Pancreas (tissue), 10 donors: ENCODE measurements around the gene NPHS2. TPM values are rescaled to one million over a fixed set of nuclear protein-coding genes. Genes with fewer than 3 reads are reported as not detected.

ENCODE experiments used
- ATAC-seq, 4 donors: fragments of 200-7000 bp; cut with Tn5 transposase; one replicate each; pipeline versions ENCODE4 v1.8.0 to v1.9.1; 2020; ENCODE audit warnings: mild to moderate bottlenecking in 4 of 4, moderate library complexity in 4 of 4
- DNase-seq, 6 donors: peaks; one replicate each; pipeline ENCODE4 v3.0.0-alpha.2; 2020
- FAIRE-seq: peaks from 2 replicates; lab custom pipeline; 2012; peaks lifted over from hg19 to GRCh38; lab: Jason Lieb, UNC
- H3K27ac ChIP-seq, 4 donors: fragments of 200-600 bp; sonication (generic); 1 replicate in 3 of 4; 2 replicates in 1 of 4; pipeline versions ENCODE4 v1.5.0 to v1.8.0; 2020
- H3K27me3 ChIP-seq, 4 donors: fragments of 200-600 bp; one replicate each; pipeline ENCODE4 v1.8.0; 2021
- H3K36me3 ChIP-seq, 3 donors: fragments of 200-600 bp; sonication (generic) in 1 of 3; one replicate each; pipeline versions ENCODE4 v1.5.0 to v1.8.0; 2020 to 2021
- H3K4me1 ChIP-seq, 3 donors: fragments of 200-600 bp; one replicate each; pipeline ENCODE4 v1.8.0; 2021
- H3K4me3 ChIP-seq, 4 donors: fragments of 200-600 bp; sonication (generic) in 2 of 4; one replicate each; pipeline versions ENCODE4 v1.5.0 to v1.8.0; 2020 to 2021
- H3K9me3 ChIP-seq, 4 donors: fragments of 200-600 bp; one replicate each; pipeline ENCODE4 v1.8.0; 2021
- WGBS, 2 donors: extraction: QIAGEN DNeasy Blood & Tissue Kit; methylation state at CpG; one replicate each; pipeline ENCODE4 v1.1.7; 2013; 5-methylcytosine and 5-hydroxymethylcytosine counted together
- intact Hi-C, 3 donors: fragments of 100-400 bp; cut with DNase I; formaldehyde crosslinking; loops; one replicate each; pipeline versions ENCODE4 v1.11.1 to v1.14.2; 2022
- polyA plus RNA-seq, 2 donors: library from polyadenylated mRNA; stranded (reverse); fragments of 200-250 nt; gene quantifications; one replicate each; pipeline ENCODE4 v1.2.3, GENCODE V29; 2013
- total RNA-seq, 6 donors: library from RNA; stranded (reverse); fragmentation: NEBNext Ultra II Directional in 4 of 6; extraction: Animal tissue kit (Norgen Biotek cat#: 25700) in 4 of 6; gene quantifications; one replicate each; pipeline versions ENCODE4 v1.2.1 to v1.2.4, GENCODE V29; 2021 to 2023
- TF ChIP-seq, protein P1 (sequence below), 4 donors: fragments of 200-600 bp; sonication (generic) in 3 of 4; IDR thresholded peaks; one replicate each; pipeline versions ENCODE4 v1.5.0 to v1.8.0; 2021; ENCODE audit warnings: antibody characterized with exemption in 4 of 4
- donor health status: healthy with polysubstance abuse.
- donor health status: DM: no; HTN: no; CAD: no; lungs with moderate emphysema.
- donor health status: DM: no; HTN: no; CAD: no.
- donor health status: control.
- donor health status: control.
- donor health status: Bipolar disorder and iron deficiency.
- donor health status: DM: yes; HTN: yes; CAD: no.
- donor health status: DM: no; HTN: no; CAD: no.
- donor health status: DM: no; HTN: no; CAD: no.
- donor health status: DM: yes; HTN: yes; CAD: no.

The NPHS2 gene
- total and polyA plus RNA-seq, 8 donors = 0.12 TPM; not detected in 7

DNA sequence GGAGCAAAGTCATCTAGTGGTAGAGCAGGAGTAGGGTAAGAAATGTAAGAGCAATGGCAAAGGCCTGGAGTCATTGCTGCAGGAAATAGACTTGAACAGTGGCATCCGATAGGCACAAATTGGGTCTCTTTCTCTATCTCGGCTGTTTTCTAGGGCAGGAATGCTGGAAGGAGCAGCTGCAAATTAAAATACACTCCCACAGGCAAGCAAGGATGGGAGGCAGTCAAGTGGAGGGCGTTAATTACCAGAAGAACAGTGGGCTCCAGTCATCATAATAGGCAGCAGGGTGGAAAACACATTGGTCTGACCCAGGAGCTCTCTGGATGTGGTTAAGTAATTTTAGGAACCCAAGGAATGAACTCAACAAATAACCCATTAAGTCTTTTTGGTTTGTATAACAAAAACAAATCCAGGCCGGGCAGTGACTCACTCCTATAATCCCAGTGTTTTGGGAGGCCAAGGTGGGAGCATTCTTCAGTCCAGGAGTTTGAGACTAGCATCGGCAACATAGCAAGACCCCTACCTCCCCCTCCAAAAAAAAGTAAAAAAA is 8.1 kb upstream of the NPHS2 start:
- peaks cover 0 to 6% (median 0%) of the 10 kb centered on the region in 4 donors for H3K27me3 ChIP-seq
- no peaks in the 10 kb centered on the region for H3K4me1 ChIP-seq
- H3K27ac ChIP-seq = no peak overlapping the region
- no peak for FAIRE-seq
- DNase-seq = no peak
- no peak for ATAC-seq
- no peaks in the 10 kb centered on the region for H3K9me3 ChIP-seq
- TF ChIP-seq, protein P1, sequence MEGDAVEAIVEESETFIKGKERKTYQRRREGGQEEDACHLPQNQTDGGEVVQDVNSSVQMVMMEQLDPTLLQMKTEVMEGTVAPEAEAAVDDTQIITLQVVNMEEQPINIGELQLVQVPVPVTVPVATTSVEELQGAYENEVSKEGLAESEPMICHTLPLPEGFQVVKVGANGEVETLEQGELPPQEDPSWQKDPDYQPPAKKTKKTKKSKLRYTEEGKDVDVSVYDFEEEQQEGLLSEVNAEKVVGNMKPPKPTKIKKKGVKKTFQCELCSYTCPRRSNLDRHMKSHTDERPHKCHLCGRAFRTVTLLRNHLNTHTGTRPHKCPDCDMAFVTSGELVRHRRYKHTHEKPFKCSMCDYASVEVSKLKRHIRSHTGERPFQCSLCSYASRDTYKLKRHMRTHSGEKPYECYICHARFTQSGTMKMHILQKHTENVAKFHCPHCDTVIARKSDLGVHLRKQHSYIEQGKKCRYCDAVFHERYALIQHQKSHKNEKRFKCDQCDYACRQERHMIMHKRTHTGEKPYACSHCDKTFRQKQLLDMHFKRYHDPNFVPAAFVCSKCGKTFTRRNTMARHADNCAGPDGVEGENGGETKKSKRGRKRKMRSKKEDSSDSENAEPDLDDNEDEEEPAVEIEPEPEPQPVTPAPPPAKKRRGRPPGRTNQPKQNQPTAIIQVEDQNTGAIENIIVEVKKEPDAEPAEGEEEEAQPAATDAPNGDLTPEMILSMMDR (IDR thresholded peaks at IDR 0.05) = no peak
- intact Hi-C loops = no loop called here
- H3K36me3 ChIP-seq = no peaks in the 10 kb centered on the region
- no peak overlapping the region for H3K4me3 ChIP-seq
- WGBS, 2 donors = 79 to 88% methylated on average over 5 of the region's 5 CpGs

DNA sequence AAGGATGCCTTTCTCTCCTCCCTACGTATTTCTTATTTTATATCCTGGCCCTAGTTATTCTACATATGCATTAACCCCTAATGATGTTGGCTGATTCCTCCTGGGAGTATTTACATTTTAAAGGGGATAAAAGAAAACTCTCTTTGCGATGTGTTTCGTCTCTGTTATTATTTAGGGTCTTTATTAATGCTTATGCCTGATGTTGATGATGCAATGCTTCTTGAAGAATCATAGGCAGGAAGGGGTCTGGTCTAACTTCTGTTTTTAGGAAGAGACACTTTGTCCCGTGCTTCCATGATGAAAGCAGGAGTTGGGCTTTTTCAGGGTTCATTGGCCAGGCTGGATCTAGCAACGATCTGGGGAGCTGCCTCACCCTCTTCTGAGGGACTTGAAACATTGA is 761 bp upstream of the NPHS2 start:
- no peak for FAIRE-seq
- no peak for ATAC-seq
- intact Hi-C loops = no loop called here
- TF ChIP-seq, protein P1 (IDR thresholded peaks at IDR 0.05) = no peak
- H3K36me3 ChIP-seq = no peaks in the 10 kb centered on the region
- H3K27me3 ChIP-seq = peaks cover 0 to 23% (median 0%) of the 10 kb centered on the region in 4 donors
- no peaks in the 10 kb centered on the region for H3K4me1 ChIP-seq
- H3K4me3 ChIP-seq = no peak overlapping the region
- WGBS, 2 donors = 47 to 48% methylated on average over 5 of the region's 5 CpGs
- no peaks in the 10 kb centered on the region for H3K9me3 ChIP-seq
- no peak for DNase-seq
- H3K27ac ChIP-seq = no peak overlapping the region

DNA sequence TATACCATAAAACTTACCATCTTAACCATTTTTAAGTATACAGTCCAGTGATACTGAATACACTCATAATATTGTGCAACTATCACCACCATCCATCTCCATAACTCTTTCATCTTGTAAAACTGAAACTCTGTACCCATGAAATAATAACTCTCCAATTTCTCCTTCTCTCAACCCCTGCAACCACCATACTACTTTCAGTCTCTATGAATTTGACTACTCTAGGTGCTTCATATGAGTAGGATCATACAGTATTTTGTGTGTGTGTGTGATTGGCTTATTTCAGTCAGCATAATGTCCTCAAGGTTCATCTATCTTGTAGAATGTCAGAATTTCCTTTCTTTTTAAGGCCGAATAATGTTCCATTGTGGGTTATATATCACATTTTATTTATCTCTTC is 17.7 kb downstream of the NPHS2 start:
- DNase-seq = no peak
- WGBS, 2 donors = 75 to 80% methylated on average over 1 of the region's 1 CpG
- H3K27ac ChIP-seq = no peak overlapping the region
- no peaks in the 10 kb centered on the region for H3K4me1 ChIP-seq
- no peaks in the 10 kb centered on the region for H3K9me3 ChIP-seq
- no peaks in the 10 kb centered on the region for H3K27me3 ChIP-seq
- no peaks in the 10 kb centered on the region for H3K36me3 ChIP-seq
- TF ChIP-seq, protein P1 (IDR thresholded peaks at IDR 0.05) = no peak
- H3K4me3 ChIP-seq = no peak overlapping the region
- ATAC-seq = no peak
- intact Hi-C loops = no loop called here
- no peak for FAIRE-seq

DNA sequence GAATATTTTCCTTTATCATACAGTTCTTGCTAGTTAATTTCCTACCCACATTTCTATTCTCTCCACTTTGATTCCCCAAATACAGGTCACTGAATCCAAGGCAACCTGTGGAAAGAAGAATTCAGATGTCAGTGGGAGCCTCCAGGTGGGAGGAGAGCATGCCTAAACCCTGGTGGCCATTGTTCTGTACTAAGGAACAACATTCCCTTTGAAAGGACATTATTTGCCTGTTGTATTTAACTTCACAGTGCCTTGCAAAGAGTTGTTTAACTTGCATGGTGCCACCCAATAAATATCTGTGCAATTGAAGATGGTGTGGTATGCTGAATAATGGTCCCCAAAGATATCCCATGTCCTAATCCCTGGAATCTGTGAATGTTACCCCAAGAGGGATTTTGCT is 21.3 kb downstream of the NPHS2 start:
- intact Hi-C loops = no loop called here
- H3K4me1 ChIP-seq = peaks cover 0 to under 1% (median 0%) of the 10 kb centered on the region in 3 donors
- DNase-seq (no peak), ATAC-seq (no peak), FAIRE-seq (no peak)
- H3K27ac ChIP-seq = no peak overlapping the region
- no peak overlapping the region for H3K4me3 ChIP-seq
- TF ChIP-seq, protein P1 (IDR thresholded peaks at IDR 0.05) = no peak
- no peaks in the 10 kb centered on the region for H3K36me3 ChIP-seq
- H3K9me3 ChIP-seq = no peaks in the 10 kb centered on the region
- H3K27me3 ChIP-seq = no peaks in the 10 kb centered on the region

DNA sequence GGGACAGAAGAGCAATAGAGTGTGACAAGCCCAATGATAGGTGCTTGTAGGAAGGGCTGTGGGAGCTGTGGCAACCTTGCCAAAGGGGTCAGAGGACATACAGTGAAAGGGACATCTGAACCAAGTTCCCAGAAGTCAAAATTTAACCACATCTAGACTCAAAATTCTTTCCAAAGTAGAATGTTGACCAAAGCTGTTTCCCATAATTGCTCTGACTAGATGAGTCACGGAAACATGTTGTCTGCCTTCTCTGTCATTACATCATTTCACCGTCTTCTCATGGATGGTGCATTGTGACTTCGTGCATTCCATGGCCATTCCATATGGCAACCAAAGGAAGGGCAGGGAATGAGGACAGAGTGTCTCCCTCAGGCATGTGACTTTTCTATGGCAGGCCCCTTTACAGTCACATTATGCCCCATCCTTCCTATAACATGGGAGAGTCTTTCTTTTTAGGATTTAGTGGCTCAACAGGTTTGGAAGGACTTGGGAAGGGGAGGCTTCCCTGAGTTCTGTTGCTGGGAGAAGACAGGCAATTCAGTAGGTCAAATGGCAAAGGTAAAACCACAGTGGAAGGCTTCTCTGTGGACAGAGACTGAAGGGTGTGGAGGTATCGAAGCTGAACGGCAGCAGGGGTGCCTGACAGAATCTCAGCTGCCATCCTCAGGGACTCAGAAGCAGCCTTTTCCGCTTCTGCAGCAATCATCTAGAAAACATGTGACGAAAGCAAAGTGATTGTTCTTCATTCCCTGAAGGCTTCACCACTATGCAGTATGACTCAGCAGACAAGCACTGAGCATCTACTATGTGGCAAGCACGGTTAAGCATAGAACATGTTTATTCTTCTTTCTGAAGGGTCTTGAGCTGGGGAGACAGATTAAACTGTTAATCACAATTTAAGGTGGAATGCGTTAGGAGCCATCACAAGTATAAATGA is 24.7 kb downstream of the NPHS2 start:
- FAIRE-seq = no peak
- TF ChIP-seq, protein P1 (IDR thresholded peaks at IDR 0.05) = no peak

More for the DNA sequence above, 24.7 kb downstream of the NPHS2 start:
- no peaks in the 10 kb centered on the region for H3K9me3 ChIP-seq
- no peaks in the 10 kb centered on the region for H3K36me3 ChIP-seq
- ATAC-seq = no peak
- WGBS, 2 donors = 66 to 69% methylated on average over 9 of the region's 9 CpGs
- no peak overlapping the region for H3K27ac ChIP-seq
- no peak overlapping the region for H3K4me3 ChIP-seq
- peaks cover 0 to 5% (median 0%) of the 10 kb centered on the region in 3 donors for H3K4me1 ChIP-seq
- H3K27me3 ChIP-seq = no peaks in the 10 kb centered on the region
- intact Hi-C loops = no loop called here
- DNase-seq = no peak
